ENCODE results near the gene ARAP3. TPM values are rescaled to one million over a fixed set of nuclear protein-coding genes. Genes with fewer than 3 reads are reported as not detected.

Gene ARAP3
- total and polyA plus RNA-seq, 2 experiments from 2014 or later: 18.4 to 33.2 TPM

- DNase-seq (ENCODE audit: low spot score) (peak; percentile 33), ATAC-seq (peak; percentile 26; the same call in 2 of the 3 replicates)
- Histone ChIP-seq H3K4me1 (ENCODE audit: insufficient read depth) (peaks cover 21% of the 10 kb centered on the region), H3K27me3 (ENCODE audit: insufficient read depth) (no peaks in the 10 kb centered on the region), H3K4me3 (peak overlapping the region; percentile 69), H3K4me2 (peak overlapping the region; percentile 90), H3F3A (replicated peaks; ENCODE audit: low read depth) (0 out of 2 replicates have a peak, but pooled peaks cover 3% of the 10 kb centered on the region), H3K79me2 (replicated peaks; ENCODE audit: insufficient read depth) (no peaks in the 10 kb centered on the region), H4K20me1 (replicated peaks; ENCODE audit: insufficient read depth) (no peaks in the 10 kb centered on the region), H3K27ac (ENCODE audit: low read depth) (no peak overlapping the region), H3K9me2 (ENCODE audit: insufficient read depth) (no peaks in the 10 kb centered on the region), H3K36me3 (ENCODE audit: insufficient read depth) (no peaks in the 10 kb centered on the region), H2AFZ (peak overlapping the region; percentile 67; the same call in 1 of the 2 replicates)
- no peaks in the 10 kb centered on the region for H3K36me3 Mint-ChIP-seq (ENCODE audit: low read depth)
- peaks cover 41% of the 10 kb centered on the region for H3K4me1 Mint-ChIP-seq
- no peak overlapping the region for H3K27ac Mint-ChIP-seq
- peak overlapping the region; percentile 75 for H3K4me3 Mint-ChIP-seq
- H3K9me3 Mint-ChIP-seq: no peaks in the 10 kb centered on the region
- peak; percentile 83 for TF ChIP-seq CREB1 (CRISPR knock-in tag; IDR thresholded peaks at IDR 0.05; ENCODE audit: low read depth)
- no peak for TF ChIP-seq ZNF331 (CRISPR knock-in tag; IDR thresholded peaks at IDR 0.05; ENCODE audit: low read depth)
- peaks cover 12% of the 10 kb centered on the region for H3K27me3 Mint-ChIP-seq (ENCODE audit: insufficient read depth, low read depth, poor library complexity)
Measured at GRCh38 chr5:141692919-141693725, 11.1 kb upstream of the ARAP3 start.

- Histone ChIP-seq H3K4me1 (ENCODE audit: insufficient read depth) (peaks cover 21% of the 10 kb centered on the region), H3F3A (replicated peaks; ENCODE audit: low read depth) (0 out of 2 replicates have a peak, but pooled peaks cover 3% of the 10 kb centered on the region), H4K20me1 (replicated peaks; ENCODE audit: insufficient read depth) (no peaks in the 10 kb centered on the region), H3K27me3 (ENCODE audit: insufficient read depth) (no peaks in the 10 kb centered on the region), H3K4me2 (peak overlapping the region; percentile 90), H3K4me3 (peak overlapping the region; percentile 69), H3K9me2 (ENCODE audit: insufficient read depth) (no peaks in the 10 kb centered on the region), H3K36me3 (ENCODE audit: insufficient read depth) (no peaks in the 10 kb centered on the region), H3K27ac (ENCODE audit: low read depth) (no peak overlapping the region), H3K79me2 (replicated peaks; ENCODE audit: insufficient read depth) (no peaks in the 10 kb centered on the region), H2AFZ (0 out of 2 replicates have a peak overlapping the region, but pooled peaks have one; percentile 74)
- H3K27me3 Mint-ChIP-seq (ENCODE audit: insufficient read depth, low read depth, poor library complexity): peaks cover 12% of the 10 kb centered on the region
- H3K4me1 Mint-ChIP-seq: peaks cover 44% of the 10 kb centered on the region
- H3K4me3 Mint-ChIP-seq: peak overlapping the region; percentile 75
- no peaks in the 10 kb centered on the region for H3K9me3 Mint-ChIP-seq
- ATAC-seq (peak; percentile 9), DNase-seq (ENCODE audit: low spot score) (peak; percentile 45)
- H3K27ac Mint-ChIP-seq: no peak overlapping the region
- no peaks in the 10 kb centered on the region for H3K36me3 Mint-ChIP-seq (ENCODE audit: low read depth)
- TF ChIP-seq EZH2phosphoT487 (IDR thresholded peaks at IDR 0.05; ENCODE audit: unreplicated experiment) (no peak), EZH2 (IDR thresholded peaks at IDR 0.05; ENCODE audit: low read depth, unreplicated experiment) (no peak), ETS1 (IDR thresholded peaks at IDR 0.05) (no peak), POLR2AphosphoS5 (IDR thresholded peaks at IDR 0.05; ENCODE audit: low read depth) (no peak), ZNF462 (CRISPR knock-in tag; IDR thresholded peaks at IDR 0.05) (no peak), NANOG (IDR thresholded peaks at IDR 0.05; ENCODE audit: borderline replicate concordance) (no peak), STAT1 (IDR thresholded peaks at IDR 0.05; ENCODE audit: unreplicated experiment) (no peak), ZNF331 (CRISPR knock-in tag; IDR thresholded peaks at IDR 0.05; ENCODE audit: low read depth) (no peak), JUNB (IDR thresholded peaks at IDR 0.05; ENCODE audit: unreplicated experiment) (no peak)
Measured at GRCh38 chr5:141692533-141692888, 10.5 kb upstream of the ARAP3 start.
